CD4-positive, CD25-positive, alpha-beta regulatory T cell (primary cell): Measurements from ENCODE around the gene RAB26. TPM values are rescaled to one million over a fixed set of nuclear protein-coding genes. Genes with fewer than 3 reads are reported as not detected.
A peak's percentile ranks its signal among the peaks of the same experiment; 100 is the strongest.

Experiments used
- ATAC-seq, 2 donors: fragments of 150-1000 bp; cut with Tn5 transposase; one replicate each; pipeline ENCODE4 v1.10.0; 2021; ENCODE audit warnings: low read depth in 2 of 2, moderate number of reproducible peaks in 2 of 2, moderate library complexity in 1 of 2
- DNase-seq, 3 donors: peaks; one replicate each; pipeline versions ENCODE4 v3.0.0 to v3.0.0-alpha.2; 2012 to 2022; ENCODE audit warnings: mixed read lengths in 1 of 3
- H3K27ac ChIP-seq: one replicate; pipeline ENCODE4 v1.7.0; 2013; ENCODE audit warnings: mild to moderate bottlenecking, low read length; ENCODE audit not compliant: insufficient read depth, poor library complexity, severe bottlenecking
- H3K27me3 ChIP-seq: one replicate; pipeline ENCODE4 v1.7.0; 2013; ENCODE audit warnings: low read length; ENCODE audit not compliant: control insufficient read depth, insufficient read depth
- H3K36me3 ChIP-seq: one replicate; pipeline ENCODE4 v1.7.0; 2013; ENCODE audit warnings: mild to moderate bottlenecking, low read length, moderate library complexity; ENCODE audit not compliant: control insufficient read depth, insufficient read depth
- H3K4me1 ChIP-seq: 2 replicates; pipeline ENCODE4 v1.7.0; 2013; ENCODE audit warnings: mild to moderate bottlenecking, low read length; ENCODE audit not compliant: insufficient read depth, control insufficient read depth, poor library complexity, severe bottlenecking
- H3K4me3 ChIP-seq: one replicate; pipeline ENCODE4 v1.7.0; 2013; ENCODE audit warnings: low read depth, mild to moderate bottlenecking, low read length, moderate library complexity
- H3K9me3 ChIP-seq, 2 experiments: 1 replicate in 1 of 2; 2 replicates in 1 of 2; pipeline ENCODE4 v1.7.0; 2013; ENCODE audit warnings: low read length in 2 of 2, mild to moderate bottlenecking in 1 of 2, moderate library complexity in 1 of 2; ENCODE audit not compliant: control insufficient read depth in 2 of 2
- H3K27ac Mint-ChIP-seq, 3 donors: one replicate each; pipeline ENCODE4 v1.8.0; 2020 to 2022; ENCODE audit warnings: mild to moderate bottlenecking in 3 of 3, mixed read lengths in 3 of 3, moderate library complexity in 2 of 3
- H3K27me3 Mint-ChIP-seq: one replicate; pipeline ENCODE4 v1.8.0; 2022; ENCODE audit warnings: mild to moderate bottlenecking, mixed read lengths
- H3K36me3 Mint-ChIP-seq: one replicate; pipeline ENCODE4 v1.8.0; 2020; ENCODE audit warnings: mixed read lengths
- H3K4me1 Mint-ChIP-seq, 4 donors: one replicate each; pipeline ENCODE4 v1.8.0; 2020 to 2022; ENCODE audit warnings: mixed read lengths in 4 of 4, mild to moderate bottlenecking in 1 of 4
- H3K4me3 Mint-ChIP-seq, 4 donors: one replicate each; pipeline ENCODE4 v1.8.0; 2020 to 2022; ENCODE audit warnings: mild to moderate bottlenecking in 4 of 4, mixed read lengths in 4 of 4, moderate library complexity in 3 of 4
- H3K9me3 Mint-ChIP-seq, 7 donors: one replicate each; pipeline ENCODE4 v1.8.0; 2020 to 2022; ENCODE audit warnings: mixed read lengths in 7 of 7, mild to moderate bottlenecking in 3 of 7, moderate library complexity in 2 of 7
- polyA plus RNA-seq, 4 donors: library from polyadenylated mRNA; unstranded; fragments of 300-500 nt; fragmentation: Illumina TruSeq; gene quantifications; one replicate each; pipeline ENCODE4 v1.2.3, GENCODE V29; 2021
- total RNA-seq: library from RNA; stranded (reverse); gene quantifications from one replicate; pipeline ENCODE4 v1.2.3, GENCODE V29; 2022

Gene RAB26
- total and polyA plus RNA-seq, 5 donors from 2014 or later = 0.38 to 1.2 (median 0.93) TPM; not detected in 1

GRCh38 chr16:2183671-2184070 is 35.2 kb downstream of the RAB26 start:
- Histone ChIP-seq H3K4me3 (no peak overlapping the region), H3K27ac (no peak overlapping the region), H3K9me3 (no peaks in the 10 kb centered on the region), H3K36me3 (no peaks in the 10 kb centered on the region), H3K27me3 (no peaks in the 10 kb centered on the region), H3K4me1 (no peaks in the 10 kb centered on the region)
- no peaks in the 10 kb centered on the region for H3K4me1 Mint-ChIP-seq
- no peaks in the 10 kb centered on the region for H3K9me3 Mint-ChIP-seq
- no peak overlapping the region for H3K4me3 Mint-ChIP-seq
- no peaks in the 10 kb centered on the region for H3K36me3 Mint-ChIP-seq
- H3K27ac Mint-ChIP-seq = no peak overlapping the region
- H3K27me3 Mint-ChIP-seq = no peaks in the 10 kb centered on the region
- no peak for DNase-seq
- no peak for ATAC-seq

- Mint-ChIP-seq H3K27me3 (no peaks in the 10 kb centered on the region), H3K9me3 (no peaks in the 10 kb centered on the region), H3K27ac (no peak overlapping the region), H3K36me3 (no peaks in the 10 kb centered on the region), H3K4me3 (no peak overlapping the region), H3K4me1 (no peaks in the 10 kb centered on the region)
- no peak for ATAC-seq
- Histone ChIP-seq H3K4me1 (no peaks in the 10 kb centered on the region), H3K9me3 (no peaks in the 10 kb centered on the region), H3K27ac (no peak overlapping the region), H3K4me3 (no peak overlapping the region), H3K27me3 (no peaks in the 10 kb centered on the region), H3K36me3 (no peaks in the 10 kb centered on the region)
- no peak for DNase-seq
These were observed 35.9 kb downstream of the RAB26 start for GRCh38 chr16:2184346-2184745.

- Histone ChIP-seq H3K27me3 (no peaks in the 10 kb centered on the region), H3K4me3 (no peak overlapping the region), H3K36me3 (no peaks in the 10 kb centered on the region), H3K9me3 (no peaks in the 10 kb centered on the region), H3K27ac (no peak overlapping the region), H3K4me1 (no peaks in the 10 kb centered on the region)
- Mint-ChIP-seq H3K4me3 (no peak overlapping the region), H3K27ac (no peak overlapping the region), H3K9me3 (no peaks in the 10 kb centered on the region), H3K4me1 (no peaks in the 10 kb centered on the region), H3K36me3 (no peaks in the 10 kb centered on the region), H3K27me3 (no peaks in the 10 kb centered on the region)
- peak in 1 of 2 donors; percentile 13 for ATAC-seq
- no peak for DNase-seq
These were observed 36.5 kb downstream of the RAB26 start for GRCh38 chr16:2184962-2185361.

- H3K4me1 ChIP-seq = no peaks in the 10 kb centered on the region
- H3K27ac Mint-ChIP-seq = no peak overlapping the region
- ATAC-seq (no peak), DNase-seq (no peak)
- H3K9me3 ChIP-seq = no peaks in the 10 kb centered on the region
- no peaks in the 10 kb centered on the region for H3K27me3 ChIP-seq
- H3K27ac ChIP-seq = no peak overlapping the region
- no peaks in the 10 kb centered on the region for H3K36me3 Mint-ChIP-seq
- no peak overlapping the region for H3K4me3 Mint-ChIP-seq
- no peaks in the 10 kb centered on the region for H3K27me3 Mint-ChIP-seq
- no peaks in the 10 kb centered on the region for H3K9me3 Mint-ChIP-seq
- no peak overlapping the region for H3K4me3 ChIP-seq
- no peaks in the 10 kb centered on the region for H3K4me1 Mint-ChIP-seq
- no peaks in the 10 kb centered on the region for H3K36me3 ChIP-seq
These were observed 37.6 kb downstream of the RAB26 start for GRCh38 chr16:2186064-2186463.

GRCh38 chr16:2186505-2186904 is 38.1 kb downstream of the RAB26 start:
- Histone ChIP-seq H3K4me1 (no peaks in the 10 kb centered on the region), H3K27ac (no peak overlapping the region), H3K4me3 (no peak overlapping the region), H3K27me3 (no peaks in the 10 kb centered on the region), H3K36me3 (no peaks in the 10 kb centered on the region), H3K9me3 (no peaks in the 10 kb centered on the region)
- Mint-ChIP-seq H3K4me1 (no peaks in the 10 kb centered on the region), H3K36me3 (no peaks in the 10 kb centered on the region), H3K9me3 (no peaks in the 10 kb centered on the region), H3K4me3 (no peak overlapping the region), H3K27ac (no peak overlapping the region), H3K27me3 (no peaks in the 10 kb centered on the region)
- DNase-seq (no peak), ATAC-seq (no peak)

- H3K27ac Mint-ChIP-seq = no peak overlapping the region
These were observed 38.8 kb downstream of the RAB26 start for GRCh38 chr16:2187212-2187611.

GRCh38 chr16:2188395-2188794 is 40.0 kb downstream of the RAB26 start:
- no peak overlapping the region for H3K27ac ChIP-seq
- no peak overlapping the region for H3K4me3 Mint-ChIP-seq
- H3K9me3 ChIP-seq = no peaks in the 10 kb centered on the region
- H3K4me1 Mint-ChIP-seq = no peaks in the 10 kb centered on the region
- no peaks in the 10 kb centered on the region for H3K27me3 Mint-ChIP-seq
- ATAC-seq = no peak
- no peaks in the 10 kb centered on the region for H3K27me3 ChIP-seq
- no peaks in the 10 kb centered on the region for H3K36me3 ChIP-seq
- no peaks in the 10 kb centered on the region for H3K9me3 Mint-ChIP-seq
- H3K36me3 Mint-ChIP-seq = no peaks in the 10 kb centered on the region
- no peak overlapping the region for H3K4me3 ChIP-seq
- no peak overlapping the region for H3K27ac Mint-ChIP-seq
- no peak for DNase-seq
- H3K4me1 ChIP-seq = no peaks in the 10 kb centered on the region

More at GRCh38 chr16:2187212-2187611, 38.8 kb downstream of the RAB26 start:
- H3K36me3 Mint-ChIP-seq = no peaks in the 10 kb centered on the region
- ATAC-seq = no peak
- no peaks in the 10 kb centered on the region for H3K9me3 ChIP-seq
- H3K36me3 ChIP-seq = no peaks in the 10 kb centered on the region
- H3K4me3 ChIP-seq = no peak overlapping the region
- H3K4me1 ChIP-seq = no peaks in the 10 kb centered on the region
- H3K27me3 Mint-ChIP-seq = no peaks in the 10 kb centered on the region
- no peaks in the 10 kb centered on the region for H3K9me3 Mint-ChIP-seq
- H3K27ac ChIP-seq = no peak overlapping the region
- H3K4me1 Mint-ChIP-seq = no peaks in the 10 kb centered on the region
- no peak overlapping the region for H3K4me3 Mint-ChIP-seq
- H3K27me3 ChIP-seq = no peaks in the 10 kb centered on the region
- DNase-seq = no peak

- DNase-seq = no peak
- Histone ChIP-seq H3K4me3 (no peak overlapping the region), H3K9me3 (no peaks in the 10 kb centered on the region), H3K27me3 (no peaks in the 10 kb centered on the region), H3K36me3 (no peaks in the 10 kb centered on the region), H3K4me1 (no peaks in the 10 kb centered on the region), H3K27ac (no peak overlapping the region)
- Mint-ChIP-seq H3K27ac (no peak overlapping the region), H3K36me3 (no peaks in the 10 kb centered on the region), H3K27me3 (no peaks in the 10 kb centered on the region), H3K9me3 (no peaks in the 10 kb centered on the region), H3K4me3 (no peak overlapping the region), H3K4me1 (no peaks in the 10 kb centered on the region)
- ATAC-seq = no peak
These were observed 40.9 kb downstream of the RAB26 start for GRCh38 chr16:2189252-2189893.
